ENCODE measurements around the gene KCTD4.

GRCh38 chr13:45196622-45197021 is 4.2 kb downstream of the KCTD4 start:
- TF ChIP-seq CTCF (IDR thresholded peaks at IDR 0.05 in 2 of 3, conservative IDR thresholded peaks at IDR 0.05 in 1 of 3; ENCODE audit: control insufficient read depth in 2 of 3, extremely low read depth in 1 of 3, insufficient read depth in 1 of 3, low read depth in 3 of 3, low read length in 3 of 3): no peak
- no peak for TF ChIP-seq SREBF2 (IDR thresholded peaks at IDR 0.05; ENCODE audit: low read length)
- TF ChIP-seq ZBTB40 (IDR thresholded peaks at IDR 0.05; ENCODE audit: borderline replicate concordance): no peak
- TF ChIP-seq POLR2AphosphoS5 (IDR thresholded peaks at IDR 0.05; ENCODE audit: low read length): no peak
- no peak for TF ChIP-seq EZH2 (IDR thresholded peaks at IDR 0.05; ENCODE audit: borderline replicate concordance, control insufficient read depth, low read depth, low read length)
- no peak for TF ChIP-seq ETV6 (conservative IDR thresholded peaks at IDR 0.05 in 1 of 2, IDR thresholded peaks at IDR 0.05 in 1 of 2; ENCODE audit: borderline replicate concordance in 1 of 2, low read depth in 1 of 2)
- TF ChIP-seq SUZ12 (IDR thresholded peaks at IDR 0.05; ENCODE audit: unreplicated experiment): no peak
- no peak for TF ChIP-seq E4F1 (IDR thresholded peaks at IDR 0.05; ENCODE audit: borderline replicate concordance, partially characterized antibody)
- no peak for TF ChIP-seq NRF1 (conservative IDR thresholded peaks at IDR 0.05; ENCODE audit: low read depth, low read length)
- no peak for TF ChIP-seq YY1 (IDR thresholded peaks at IDR 0.05; ENCODE audit: low read depth, low read length)

All from GM12878 (cell line).